ENCODE measurements around the gene RPAP3.

The RPAP3 gene

DNA sequence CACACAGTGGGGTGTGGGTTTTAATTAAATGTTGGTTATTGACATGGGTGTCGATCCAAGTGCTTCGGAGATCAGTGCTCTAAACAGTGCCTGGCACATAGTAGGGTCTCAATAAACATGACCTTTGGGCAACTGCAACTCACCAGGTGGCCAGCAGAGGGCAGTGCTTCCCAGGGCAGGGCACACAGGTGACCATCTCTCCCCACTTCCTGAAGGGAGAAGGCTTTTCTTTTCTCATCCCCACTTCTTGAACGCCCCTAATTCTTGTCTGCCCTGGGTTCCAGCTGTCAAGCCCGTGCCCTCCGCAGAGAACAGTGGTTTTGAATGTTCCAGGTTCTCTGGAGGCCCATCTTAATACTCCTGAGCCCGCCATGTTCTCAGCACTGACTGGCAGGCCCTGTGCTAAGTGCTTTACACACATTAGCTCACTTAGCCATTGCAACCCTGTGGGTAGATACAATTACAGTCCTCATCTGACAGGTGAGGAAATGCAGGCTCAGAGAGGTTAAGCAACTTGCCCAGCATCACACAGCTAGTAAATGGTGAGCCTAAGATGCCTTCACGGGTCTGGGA, 36.5 kb upstream of the RPAP3 start:
- no peak for DNase-seq

DNA sequence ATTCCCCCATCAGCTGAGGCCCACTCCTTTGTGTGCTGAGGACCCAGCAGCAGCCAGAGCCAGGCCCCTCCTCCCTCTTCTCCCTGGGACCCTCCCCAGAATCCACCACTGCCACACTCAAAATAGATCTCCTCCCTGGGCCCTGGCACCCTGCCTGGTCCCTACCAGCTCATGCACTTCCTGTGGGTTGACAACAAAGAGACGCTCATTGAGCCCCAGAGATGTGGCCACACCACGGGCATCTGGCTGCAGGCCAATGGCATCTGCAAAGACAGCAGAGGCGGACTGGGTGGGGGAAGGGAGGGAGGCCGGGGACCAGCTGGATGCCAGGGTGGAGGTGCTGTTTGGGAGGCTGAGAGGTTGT, 35.5 kb upstream of the RPAP3 start:
- DNase-seq, result peak; percentile 85

DNA sequence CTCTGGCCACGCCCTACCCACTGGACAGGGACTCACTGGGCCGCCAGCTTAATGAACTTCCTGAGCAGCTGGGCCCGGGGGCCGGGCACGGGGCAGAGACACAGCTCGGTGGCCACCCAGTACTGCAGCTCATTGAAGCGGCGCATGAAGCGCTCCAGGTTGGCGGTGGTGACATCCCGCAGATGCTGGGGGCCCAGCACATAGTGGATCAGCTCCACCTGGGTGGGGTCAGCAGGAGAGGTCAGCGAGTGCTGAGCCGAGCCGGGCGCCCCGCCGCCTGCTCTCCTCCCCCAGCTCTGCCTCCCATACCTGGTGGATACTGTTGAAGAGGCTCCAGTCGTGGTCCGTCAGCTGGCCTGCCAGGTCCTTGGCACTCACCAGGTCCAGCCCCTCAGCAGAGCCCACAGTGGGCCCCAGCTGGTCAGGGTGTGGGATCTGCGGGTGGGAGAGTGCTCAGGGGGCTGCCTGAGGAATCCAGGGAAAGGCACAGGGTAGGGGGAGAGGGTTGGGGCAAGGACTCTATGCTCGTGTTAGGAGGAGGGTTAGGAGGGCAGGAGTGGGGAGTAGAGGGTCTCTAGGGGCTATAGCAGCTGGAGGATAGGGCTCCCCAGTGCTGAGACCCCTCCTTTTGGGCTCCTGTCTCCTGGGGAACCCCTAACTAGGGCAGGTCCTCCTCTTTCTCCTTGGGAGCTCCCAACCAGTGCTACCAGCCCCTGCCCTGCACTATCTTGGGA, 34.9 kb upstream of the RPAP3 start:
- DNase-seq, result no peak

DNA sequence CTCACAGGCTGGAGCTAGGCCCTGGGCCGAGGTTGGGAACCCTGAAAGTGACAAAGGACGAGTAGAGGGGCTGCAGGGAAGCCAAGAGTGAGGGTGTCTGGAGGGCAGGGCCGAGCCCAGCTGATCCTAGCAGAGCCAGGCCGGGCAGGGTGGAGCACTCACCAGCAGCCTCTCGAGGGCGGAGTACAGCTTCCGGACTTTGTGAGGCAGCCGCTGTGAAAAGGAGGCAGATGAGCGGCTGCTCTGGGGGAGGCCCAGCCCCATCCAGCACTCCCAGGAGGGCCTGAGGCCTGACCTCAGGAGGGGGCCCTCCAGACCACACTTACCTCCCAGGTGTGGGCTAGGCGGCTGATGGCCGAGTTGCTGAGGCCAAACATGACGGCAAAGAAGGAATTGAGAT, 34.1 kb upstream of the RPAP3 start:
- DNase-seq, result no peak

DNA sequence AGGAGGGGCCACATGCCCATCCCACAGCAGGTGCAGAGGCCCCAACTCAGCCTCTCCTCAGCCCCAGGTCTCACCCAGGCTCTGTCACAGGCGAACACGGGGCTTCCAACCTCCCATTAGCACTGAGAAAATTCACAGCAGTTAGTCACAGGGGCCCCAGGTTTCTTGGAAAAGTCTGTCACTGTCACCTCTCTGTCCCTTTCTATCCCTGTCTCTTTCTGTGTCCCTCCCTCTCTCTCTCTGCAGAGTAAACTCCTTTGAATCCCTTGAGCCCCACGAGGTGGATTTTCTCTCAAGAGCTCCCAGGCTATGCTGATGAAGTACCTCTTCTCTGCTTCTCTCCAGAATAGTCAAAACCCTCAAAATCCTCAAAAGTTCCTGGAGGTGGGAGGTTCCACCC, 33.5 kb upstream of the RPAP3 start:
- DNase-seq, result no peak

DNA sequence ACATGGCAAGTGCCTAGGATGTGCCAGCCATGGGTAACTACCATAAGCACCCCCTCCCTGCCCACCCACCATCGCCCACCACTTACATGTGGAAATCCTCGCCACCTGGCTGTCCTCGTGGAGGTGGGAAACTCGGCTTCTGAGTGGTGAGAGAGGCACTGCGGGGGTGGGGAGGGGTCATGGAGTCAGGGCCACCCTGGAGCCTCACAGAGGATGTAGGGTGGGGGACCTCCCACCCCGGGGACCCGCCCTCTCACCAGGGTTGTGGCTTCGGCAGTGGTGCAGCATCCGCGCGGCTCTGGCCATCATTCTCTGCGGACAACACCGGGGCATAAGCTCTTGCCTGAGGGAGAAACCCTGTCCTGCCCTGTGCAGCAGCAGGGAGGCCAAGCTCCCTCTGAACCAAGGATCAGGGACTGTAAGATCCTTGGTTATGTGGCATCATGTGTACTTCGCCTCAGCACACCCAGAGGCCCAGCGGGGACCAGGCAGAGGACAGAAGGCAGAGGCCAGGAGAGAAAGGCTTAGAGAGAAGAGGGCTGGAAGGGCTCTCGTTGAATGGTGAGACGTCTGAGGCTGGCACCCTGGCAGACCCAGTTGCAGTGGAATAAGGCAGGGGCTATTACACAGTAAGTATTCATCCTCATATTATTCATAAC, 32.2 kb upstream of the RPAP3 start:
- DNase-seq, result no peak

DNA sequence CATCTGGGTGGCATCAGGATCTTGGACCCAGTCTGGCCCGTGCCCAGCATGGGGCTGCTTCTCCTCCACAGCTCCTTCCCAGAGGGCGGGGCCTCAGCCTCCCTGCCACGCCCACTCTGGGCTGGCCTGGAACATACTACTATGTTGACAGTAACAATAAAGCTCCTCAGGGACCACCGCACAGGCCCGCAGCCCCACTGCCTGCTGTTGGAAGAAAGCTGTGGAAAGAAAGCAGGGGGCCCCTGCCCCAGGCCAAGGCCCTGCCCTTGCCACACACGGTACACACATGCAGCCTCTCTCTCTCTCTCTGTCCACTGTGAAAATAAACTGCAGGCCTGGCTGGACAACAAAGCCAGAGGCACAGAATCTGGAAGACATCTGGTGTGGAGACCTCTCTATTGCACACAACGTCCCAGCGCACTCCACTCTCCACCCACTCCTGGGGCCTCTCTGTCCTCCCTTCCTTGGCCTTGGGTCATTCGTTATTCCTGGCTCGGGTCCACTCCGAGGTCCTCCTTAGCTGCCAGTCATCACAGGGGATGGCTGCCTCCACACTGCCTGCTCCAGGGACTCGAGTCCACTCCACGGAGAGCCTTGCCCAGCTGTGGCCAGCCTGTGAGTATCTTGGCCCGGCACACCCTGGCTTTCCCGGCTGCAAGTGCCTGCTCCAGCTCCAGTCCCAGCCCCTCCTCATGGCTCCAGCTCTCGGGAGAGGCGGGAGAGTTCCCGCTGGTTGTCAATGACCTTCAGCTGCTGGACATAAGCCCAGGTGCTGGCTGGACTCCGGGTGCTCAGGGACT, 31.2 kb upstream of the RPAP3 start:
- DNase-seq, result no peak

DNA sequence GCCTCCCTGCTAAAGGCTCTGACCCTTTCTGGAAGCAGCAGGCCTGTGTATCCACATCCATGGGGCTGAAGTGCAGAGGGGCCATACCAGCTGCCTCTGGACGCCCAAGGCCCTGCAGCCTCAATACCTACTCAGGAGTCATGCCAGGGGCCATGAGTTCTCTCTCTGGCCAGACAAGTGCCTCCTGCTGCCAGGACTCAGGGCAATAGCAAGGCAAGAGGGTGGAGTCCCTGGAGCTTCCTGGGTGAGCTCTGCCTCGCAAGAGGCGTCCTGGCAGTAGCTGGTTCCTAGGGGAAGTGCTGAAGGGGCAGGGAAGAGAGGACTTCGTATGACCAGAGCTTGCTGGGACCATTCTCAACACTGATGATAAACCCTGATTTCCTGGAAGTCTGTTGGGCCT, 30.4 kb upstream of the RPAP3 start:
- DNase-seq, result no peak

DNA sequence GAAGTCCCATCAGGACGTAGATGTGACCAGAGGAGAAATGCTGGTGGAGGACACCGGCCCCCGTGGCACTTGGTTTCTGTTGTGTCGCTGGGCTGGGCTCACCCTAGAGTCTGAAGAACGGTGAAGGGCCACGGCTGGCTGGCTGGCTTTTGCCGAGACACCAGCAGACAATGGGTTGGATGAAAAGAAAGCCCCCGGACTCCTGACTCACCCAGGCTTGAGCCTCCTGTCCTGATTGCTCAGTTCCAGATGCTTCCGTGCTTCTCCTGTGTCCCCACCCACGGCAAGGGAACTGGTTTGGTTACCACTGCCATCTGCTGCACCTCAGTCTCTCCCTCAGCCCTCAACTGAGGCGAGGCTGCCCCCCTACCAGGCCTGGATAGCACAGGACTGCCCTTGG, 29.8 kb upstream of the RPAP3 start:
- DNase-seq, result no peak

DNA sequence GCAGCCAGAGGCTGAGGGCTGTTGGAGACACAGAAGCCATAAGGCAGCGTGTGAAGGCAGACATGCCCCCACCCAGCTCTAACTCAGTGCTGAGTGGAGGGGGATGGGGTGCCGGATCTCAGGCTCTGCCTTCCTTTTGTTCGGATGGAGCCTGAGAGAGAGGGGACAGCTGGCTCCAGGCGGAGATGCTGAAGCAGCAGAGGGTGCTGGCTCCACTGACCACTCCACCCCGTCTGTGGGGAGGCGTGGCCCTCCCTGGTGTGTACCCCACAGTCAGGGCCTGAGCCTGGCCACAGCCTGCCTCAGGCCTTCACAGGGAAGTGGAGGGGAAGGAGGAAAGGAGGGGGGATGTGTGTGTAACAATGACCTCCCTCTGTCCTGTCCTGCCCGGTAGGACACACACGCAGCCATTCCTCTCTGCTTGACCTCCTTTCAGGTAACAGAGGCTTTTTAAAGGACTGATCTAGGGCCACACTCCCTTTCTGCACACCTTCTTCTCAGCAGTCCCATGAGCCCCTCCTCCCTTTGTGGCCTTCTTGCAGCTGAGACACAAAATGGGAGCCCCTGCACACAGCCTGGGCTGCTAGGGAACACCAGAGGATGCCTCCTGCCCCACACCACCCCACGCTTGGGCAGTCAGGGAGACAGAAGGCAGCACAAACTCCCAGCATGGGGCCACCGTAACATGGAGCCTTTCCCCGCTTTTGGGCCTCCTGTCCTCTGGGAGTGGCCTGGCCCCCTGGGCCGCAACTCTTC, 29.1 kb upstream of the RPAP3 start:
- no peak for DNase-seq

DNA sequence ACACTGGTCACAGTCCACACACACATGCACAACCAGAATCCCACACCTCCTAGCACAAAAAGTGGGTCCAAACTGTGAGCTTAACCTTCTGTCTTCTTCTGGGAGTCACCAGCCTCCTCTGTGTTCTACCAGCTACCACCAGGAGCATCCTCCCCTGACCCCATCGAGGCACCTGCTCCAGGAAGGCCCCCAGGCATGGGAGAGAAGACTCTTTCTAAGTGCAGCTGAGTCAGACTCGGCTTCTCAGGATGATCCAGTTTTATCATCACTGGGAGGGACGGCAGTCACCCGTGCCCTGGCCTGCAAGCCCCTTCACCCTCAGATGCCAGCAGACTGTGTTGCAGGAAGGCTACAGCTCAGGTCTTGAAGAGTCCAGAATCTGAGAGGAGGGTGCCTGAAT, 27.3 kb upstream of the RPAP3 start:
- no peak for DNase-seq

DNA sequence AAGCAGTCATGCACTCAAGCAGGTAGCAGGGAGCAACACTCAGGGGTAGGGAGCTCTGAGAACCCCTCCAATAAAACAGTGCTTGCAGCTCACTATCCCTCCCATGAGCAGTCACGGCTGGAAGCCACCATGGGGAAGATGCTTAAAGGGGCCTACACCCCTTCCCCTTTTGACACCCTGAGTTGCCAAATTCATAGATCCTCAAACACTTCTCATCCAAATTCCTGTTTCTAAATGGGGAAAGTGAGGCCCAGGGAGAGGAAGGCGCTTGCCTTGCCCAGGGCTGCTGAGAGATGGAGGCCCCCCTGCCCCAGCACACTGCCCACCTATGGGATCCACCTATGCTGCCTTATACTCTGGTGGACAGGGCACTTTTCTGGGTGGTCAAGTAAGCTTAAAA, 26.7 kb upstream of the RPAP3 start:
- DNase-seq, result no peak

DNA sequence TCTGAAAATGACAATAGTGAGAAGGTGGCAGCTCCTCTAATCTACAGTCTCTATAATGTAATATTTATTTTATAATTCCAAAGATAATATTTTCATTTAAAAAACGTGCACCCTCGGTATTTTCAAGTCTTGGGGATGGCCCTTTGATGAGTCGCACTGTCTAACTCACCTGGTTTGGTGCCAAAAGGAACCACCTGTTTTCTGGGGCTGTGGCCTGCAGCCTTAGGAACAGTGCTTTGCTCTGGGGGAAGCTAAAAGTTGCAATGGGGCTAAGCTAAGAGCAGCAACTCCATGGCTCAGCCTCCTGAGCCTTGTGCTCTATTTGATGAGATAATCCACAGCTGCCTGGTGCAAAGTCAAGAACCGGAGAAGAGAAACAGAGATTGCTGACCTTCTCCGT, 25.9 kb upstream of the RPAP3 start:
- DNase-seq, result no peak

DNA sequence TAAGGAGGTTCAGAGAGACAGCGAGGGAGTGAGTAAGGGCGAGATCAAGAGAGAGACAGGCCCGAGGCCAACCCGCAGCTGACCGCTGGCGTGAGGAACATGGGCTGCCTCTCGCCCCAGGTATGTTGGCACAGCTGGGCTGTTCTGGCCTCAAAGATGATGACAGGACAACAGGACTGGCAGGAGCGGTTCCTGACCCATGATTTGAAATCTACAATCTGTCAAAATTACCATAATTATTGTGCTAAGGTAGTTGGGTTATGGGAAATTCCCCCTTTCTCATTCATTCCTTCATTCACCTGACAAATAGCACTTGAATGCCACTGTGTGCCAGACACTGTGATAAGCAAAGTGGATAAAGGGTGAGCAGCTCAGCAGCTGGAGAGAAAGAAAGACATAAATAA, 24.5 kb upstream of the RPAP3 start:
- DNase-seq, result no peak

DNA sequence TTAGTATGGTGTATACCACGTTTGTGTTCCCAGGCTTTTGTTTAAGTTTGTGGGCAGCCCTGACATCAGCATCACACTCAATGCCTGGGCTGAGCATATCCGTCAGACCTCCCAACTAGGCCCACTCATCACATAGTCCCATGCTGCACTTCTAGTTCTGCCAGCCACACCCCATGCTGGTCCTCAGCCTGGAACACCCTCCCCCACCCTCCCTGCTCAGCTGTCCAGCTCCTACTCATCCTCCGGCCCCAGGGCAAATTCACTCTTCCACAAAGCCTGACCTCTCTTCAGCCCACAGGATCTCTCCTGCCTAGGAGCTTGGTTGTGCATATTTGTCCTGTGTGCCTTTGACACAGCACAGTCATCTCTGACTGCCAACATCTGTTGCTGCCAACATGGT, 23.4 kb upstream of the RPAP3 start:
- DNase-seq, result no peak

DNA sequence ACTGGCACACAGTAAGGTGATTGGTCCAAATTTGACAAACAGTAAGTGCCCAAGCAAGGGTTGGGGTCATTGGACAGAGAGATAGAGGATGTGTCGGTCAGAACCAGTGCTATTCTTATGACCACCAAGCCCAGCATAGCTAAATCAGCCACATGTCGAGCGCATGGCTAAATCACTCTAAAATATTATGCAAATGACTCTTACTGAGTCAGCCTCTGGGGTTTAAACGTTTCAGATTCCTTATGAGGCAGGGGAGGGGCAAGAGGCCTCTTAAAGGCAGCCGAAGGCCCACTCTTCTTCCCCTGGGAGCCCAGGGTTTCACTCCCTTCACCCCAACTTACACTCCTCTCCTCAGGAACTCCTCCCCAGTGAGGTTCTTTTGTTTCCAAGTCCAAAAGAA, 20.1 kb upstream of the RPAP3 start:
- DNase-seq, result no peak

DNA sequence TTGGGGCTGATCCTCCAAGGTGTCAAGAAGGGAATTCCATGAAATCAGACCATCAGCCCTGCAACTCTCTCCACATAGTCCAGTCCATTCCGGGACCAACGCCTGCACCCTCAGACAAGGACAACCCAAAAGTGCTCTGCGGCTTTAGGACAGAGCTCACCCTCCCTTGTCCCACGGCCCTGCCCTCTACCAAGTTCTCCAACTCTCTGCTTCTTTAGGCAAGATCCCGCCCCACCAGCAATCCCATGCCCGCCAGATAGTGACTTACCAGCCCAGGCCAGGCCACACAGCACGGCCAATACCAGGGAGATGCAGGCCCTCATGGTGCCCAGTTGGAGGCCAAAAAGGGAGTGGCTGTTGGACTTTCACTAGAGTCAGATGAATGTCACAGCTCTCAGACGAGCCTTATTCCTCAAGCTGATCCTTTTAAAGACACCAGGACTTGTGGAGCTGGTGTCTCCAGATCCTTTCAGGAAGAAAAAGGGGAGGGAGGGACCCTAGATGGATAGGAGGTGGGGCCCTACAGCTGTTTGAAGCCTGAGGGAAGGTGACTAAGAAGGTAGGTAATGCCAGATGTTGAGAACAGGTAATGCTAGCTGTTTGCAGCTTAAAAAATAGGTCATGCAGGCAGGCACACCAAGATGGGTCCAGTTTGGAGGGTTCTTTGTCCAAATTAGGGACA, 19.4 kb upstream of the RPAP3 start, which contains the start of gene ENDOU:
Gene ENDOU (minus strand): TSS at position 400 of the 682 bp plus-strand sequence. CDS start 77 bp downstream, at position 323.
- DNase-seq, result no peak

DNA sequence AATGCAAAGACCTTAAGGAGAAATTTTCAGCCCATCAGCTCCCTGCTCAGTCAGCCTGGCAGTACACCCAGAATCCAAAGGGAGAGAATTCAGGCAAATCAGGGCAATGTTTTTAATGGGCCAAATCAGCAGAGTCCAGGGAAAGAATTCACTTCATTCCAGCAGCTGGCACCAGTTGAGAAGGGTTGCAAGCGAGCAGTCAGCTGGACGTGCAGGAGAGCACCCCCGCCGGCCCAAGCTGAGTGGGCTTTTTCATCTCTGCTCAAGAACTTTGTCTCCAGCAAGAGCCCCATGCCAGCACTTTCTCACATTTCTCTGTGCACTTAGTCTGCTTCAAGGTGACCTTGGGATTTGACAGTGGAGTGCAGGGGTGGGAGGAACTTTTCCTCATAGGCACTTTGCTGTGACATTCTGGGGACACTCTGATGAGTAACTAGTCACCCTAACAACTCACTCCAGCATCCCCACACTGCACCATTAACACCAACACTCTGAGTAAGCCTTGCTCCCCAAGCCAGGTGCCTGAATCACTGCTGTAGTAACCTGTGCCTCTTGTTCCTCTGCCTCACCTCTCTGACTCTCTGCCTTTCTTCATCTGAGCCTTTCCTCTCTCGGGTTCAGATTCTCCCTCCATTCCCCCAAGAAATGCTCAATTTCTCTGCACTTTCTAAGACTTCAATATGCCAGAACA, 17.3 kb upstream of the RPAP3 start:
- no peak for DNase-seq

DNA sequence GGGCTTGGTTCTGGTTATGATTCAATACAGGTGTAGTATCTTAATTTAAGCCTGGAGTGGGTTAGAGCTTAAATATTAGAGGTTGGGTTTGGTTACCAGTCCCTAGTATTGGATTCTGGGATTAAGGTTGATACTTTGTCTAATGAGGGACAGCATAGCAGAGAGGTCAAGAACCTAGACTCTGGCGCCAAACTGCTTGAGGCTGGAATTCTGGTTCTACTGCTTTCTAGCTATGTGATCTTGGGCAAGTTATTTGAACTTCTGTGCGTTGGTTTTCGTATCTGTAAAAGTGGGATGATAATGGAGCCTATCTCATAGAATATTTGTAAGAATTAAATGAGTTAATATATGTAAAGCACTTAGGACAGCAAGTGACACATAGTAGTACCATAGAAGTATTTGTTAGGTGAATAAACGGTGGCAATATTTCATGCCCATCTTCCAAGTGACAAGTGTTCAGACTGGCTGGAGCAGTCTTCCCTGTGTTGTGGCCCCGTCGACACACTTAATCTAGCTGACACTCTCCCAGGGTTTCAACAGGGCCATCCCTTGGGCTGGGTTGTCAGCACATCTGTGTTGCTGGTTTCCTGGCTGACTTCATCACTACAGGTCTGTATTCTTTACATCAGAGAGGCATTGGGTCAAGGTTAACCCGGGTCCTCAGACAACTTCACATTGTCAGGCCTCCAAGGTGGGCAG, 16.5 kb upstream of the RPAP3 start:
- no peak for DNase-seq

DNA sequence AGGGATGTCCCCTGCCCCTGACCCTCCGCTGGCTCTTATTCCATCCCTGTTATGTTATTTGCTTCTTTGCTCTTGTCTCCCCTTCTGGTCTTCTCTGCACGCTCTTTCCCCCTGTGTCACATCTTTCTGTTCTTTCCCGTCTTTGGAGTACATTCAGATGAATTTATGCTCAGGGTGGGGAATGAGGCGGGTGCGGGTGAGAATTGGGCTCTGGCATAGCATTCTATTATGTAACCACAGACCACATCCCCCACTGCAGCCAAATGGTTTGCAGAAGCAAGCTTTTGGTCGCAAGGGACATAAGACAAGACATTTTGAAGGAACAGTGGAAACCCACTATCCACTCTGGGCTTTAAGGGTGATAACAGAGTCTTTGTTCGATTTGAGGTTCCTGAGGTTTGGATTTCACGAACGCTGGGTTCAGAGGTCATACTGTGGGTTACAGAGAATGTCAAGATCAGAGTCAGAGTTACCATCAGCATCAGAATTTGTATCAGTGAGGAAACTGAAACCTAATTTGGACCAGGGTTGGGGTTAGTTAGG, 15.7 kb upstream of the RPAP3 start:
- DNase-seq, result no peak

DNA sequence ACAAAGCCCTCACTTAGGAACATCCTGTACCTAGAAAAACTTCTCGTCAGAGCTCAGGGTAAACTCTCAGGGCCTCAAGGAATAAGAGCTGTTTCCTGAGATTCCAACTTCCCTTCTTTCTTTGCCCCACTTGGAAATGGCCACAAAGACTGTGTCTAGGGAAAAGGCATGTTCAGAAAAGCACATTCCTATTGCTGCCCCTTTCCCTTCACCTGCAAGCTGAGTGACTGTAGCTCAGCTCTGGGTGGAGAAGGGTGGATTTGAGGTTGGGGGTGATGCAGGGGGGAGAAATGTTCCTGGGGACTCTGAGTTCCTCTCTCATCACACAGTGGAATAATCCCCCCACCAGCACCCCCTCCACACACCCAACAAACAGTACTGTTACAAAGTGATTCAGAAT, 12.7 kb upstream of the RPAP3 start:
- no peak for DNase-seq
